ENCODE data around the gene TRABD. TPM values are rescaled to one million over a fixed set of nuclear protein-coding genes. Genes with fewer than 3 reads are reported as not detected.
A peak's percentile ranks its signal among the peaks of the same experiment; 100 is the strongest.

TRABD gene
- total and polyA plus RNA-seq, 4 experiments from 2014 or later: 51.5 to 126 (median 92.8) TPM

DNA sequence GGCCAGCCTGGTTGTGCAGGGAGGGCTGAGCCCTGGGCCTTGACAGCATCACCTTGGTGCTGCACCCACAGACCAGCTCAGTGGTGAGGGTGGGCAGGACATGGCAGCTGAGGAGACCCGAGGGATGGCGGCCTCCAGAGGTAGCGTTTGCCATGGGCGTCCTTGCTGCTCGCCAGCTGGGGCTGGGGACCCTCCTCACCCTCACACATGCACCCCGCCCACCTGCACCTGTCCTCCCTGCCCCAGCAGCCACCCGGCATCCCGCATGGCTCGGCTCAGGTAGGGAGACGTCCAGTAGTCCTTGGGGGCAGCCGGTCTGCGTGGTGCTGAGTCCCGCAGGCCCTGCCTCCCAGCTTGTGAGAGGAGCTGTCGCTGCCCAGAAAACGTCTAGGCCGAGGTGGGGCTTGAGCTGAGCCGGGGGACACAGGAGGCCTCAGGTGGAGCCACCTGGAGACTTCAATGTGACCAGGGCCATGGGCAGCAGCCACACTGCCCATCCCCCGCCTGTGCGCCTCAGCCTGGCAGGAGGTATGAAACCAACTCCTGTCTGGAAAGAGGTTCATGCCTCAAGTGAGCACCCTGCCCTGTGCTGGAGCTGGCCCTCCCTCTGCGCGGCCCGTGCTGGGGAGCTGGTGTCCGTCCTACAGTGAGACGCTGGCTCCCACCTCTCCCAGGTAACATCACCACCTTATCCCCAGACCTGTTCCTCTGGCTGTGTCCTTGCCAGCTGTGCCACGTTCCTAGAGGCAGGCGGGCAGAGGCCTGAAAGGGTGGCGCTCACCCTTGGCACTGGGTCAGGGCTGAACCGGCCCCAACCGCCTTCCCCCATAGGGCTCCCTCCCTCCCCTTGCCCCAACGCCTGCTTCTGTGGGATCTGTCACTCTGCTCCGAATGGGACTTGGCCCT lies 3.3 kb upstream of the TRABD start:
- ChIA-PET CTCF (ENCODE audit: partially characterized antibody) (interaction anchor here (1.2 kb wide), 1 partner anchor 29 kb away, joined by 4 read pairs; no protein-coding TSS in a partner anchor), POLR2A (ENCODE audit: partially characterized antibody) (interaction anchor here (1.2 kb wide), 1 partner anchor 9 kb away, joined by 6 read pairs; no protein-coding TSS in a partner anchor)
- peak in 1 of 5 donors; percentile 37 for DNase-seq
- Histone ChIP-seq H3K4me3 (ENCODE audit: low read length in 2 of 2) (no peak overlapping the region), H3K27ac (ENCODE audit: low read depth, low read length) (no peak overlapping the region), H3K4me1 (ENCODE audit: insufficient read depth, low read length) (peaks cover 14% of the 10 kb centered on the region), H3K9me3 (ENCODE audit: control insufficient read depth in 1 of 2, low read length in 2 of 2) (no peaks in the 10 kb centered on the region), H3K36me3 (ENCODE audit: insufficient read depth, low read length) (no peaks in the 10 kb centered on the region), H3K27me3 (ENCODE audit: insufficient read depth, low read length) (no peaks in the 10 kb centered on the region)
- Mint-ChIP-seq H3K9me3 (no peaks in the 10 kb centered on the region), H3K27me3 (peaks cover 2 to 6% of the 10 kb centered on the region in 2 donors), H3K4me1 (peaks cover 8 to 23% (median 14%) of the 10 kb centered on the region in 4 donors), H3K4me3 (no peak overlapping the region), H3K36me3 (peaks cover 0 to 1% of the 10 kb centered on the region in 2 donors), H3K27ac (no peak overlapping the region)
- intact Hi-C loops (cut with micrococcal nuclease): loop anchor here (10.0 kb wide), 1 partner anchor 248 kb away; no protein-coding TSS in a partner anchor

DNA sequence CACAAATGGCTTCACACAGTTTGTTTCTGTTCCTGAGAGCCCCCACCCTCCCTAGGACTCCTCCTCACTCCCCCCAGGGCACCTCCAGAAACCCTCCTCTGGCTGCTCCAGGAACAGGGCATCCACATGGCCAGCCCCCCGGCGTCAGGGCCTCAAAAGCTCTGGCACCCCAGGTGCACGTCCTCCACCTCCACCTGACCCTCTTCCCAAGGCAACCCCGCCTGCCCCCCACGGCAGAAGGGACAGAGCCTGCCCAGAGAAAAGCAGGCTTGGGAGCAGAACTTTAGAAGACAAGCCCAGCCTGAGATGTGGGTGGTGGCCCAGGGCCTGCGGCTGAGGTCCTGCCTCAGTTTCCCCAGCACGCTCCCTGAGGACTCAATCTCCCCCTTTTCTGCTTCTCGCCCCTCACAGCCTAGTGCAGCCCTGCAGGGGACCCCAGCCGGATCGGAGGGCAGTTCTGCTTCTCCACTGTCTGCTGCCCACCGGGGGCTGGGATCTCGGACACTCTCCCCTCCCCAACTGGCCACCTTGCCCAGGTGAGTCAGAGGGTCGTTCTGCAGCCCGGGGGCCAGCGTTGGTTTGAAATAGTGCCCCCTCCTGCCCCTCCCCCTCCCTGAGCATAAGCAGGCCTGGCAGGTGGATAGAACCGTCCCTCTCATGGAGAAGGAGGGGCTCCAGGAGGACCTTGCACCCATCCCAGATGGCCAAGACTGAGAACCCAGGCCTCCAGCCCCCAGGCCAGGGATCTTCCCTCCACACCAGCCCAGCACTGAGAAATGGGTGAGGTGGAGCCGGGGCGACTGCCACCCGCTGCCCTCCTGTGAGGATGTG lies 2.4 kb upstream of the TRABD start:
- Histone ChIP-seq H3K4me1 (ENCODE audit: insufficient read depth, low read length) (peaks cover 18% of the 10 kb centered on the region), H3K9me3 (ENCODE audit: control insufficient read depth in 1 of 2, low read length in 2 of 2) (no peaks in the 10 kb centered on the region), H3K4me3 (ENCODE audit: low read length in 2 of 2) (no peak overlapping the region), H3K27ac (ENCODE audit: low read depth, low read length) (no peak overlapping the region), H3K27me3 (ENCODE audit: insufficient read depth, low read length) (no peaks in the 10 kb centered on the region), H3K36me3 (ENCODE audit: insufficient read depth, low read length) (no peaks in the 10 kb centered on the region)
- intact Hi-C loops (cut with micrococcal nuclease): loop anchor here (10.0 kb wide), 1 partner anchor 249 kb away; no protein-coding TSS in a partner anchor
- POLR2A ChIA-PET (ENCODE audit: partially characterized antibody): interaction anchor here (1.2 kb wide), 1 partner anchor 8 kb away, joined by 6 read pairs; no protein-coding TSS in a partner anchor
- Mint-ChIP-seq H3K36me3 (peaks cover 0 to 2% of the 10 kb centered on the region in 2 donors), H3K4me1 (peaks cover 9 to 26% (median 18%) of the 10 kb centered on the region in 4 donors), H3K9me3 (no peaks in the 10 kb centered on the region), H3K27ac (peak overlapping the region in 1 of 7 donors; percentile 59), H3K27me3 (peaks cover 0 to 6% of the 10 kb centered on the region in 2 donors), H3K4me3 (peak overlapping the region in 5 of 8 donors; percentile 17 to 65 (median 43))
- CTCF ChIA-PET (ENCODE audit: partially characterized antibody): no interaction called here
- no peak for DNase-seq

DNA sequence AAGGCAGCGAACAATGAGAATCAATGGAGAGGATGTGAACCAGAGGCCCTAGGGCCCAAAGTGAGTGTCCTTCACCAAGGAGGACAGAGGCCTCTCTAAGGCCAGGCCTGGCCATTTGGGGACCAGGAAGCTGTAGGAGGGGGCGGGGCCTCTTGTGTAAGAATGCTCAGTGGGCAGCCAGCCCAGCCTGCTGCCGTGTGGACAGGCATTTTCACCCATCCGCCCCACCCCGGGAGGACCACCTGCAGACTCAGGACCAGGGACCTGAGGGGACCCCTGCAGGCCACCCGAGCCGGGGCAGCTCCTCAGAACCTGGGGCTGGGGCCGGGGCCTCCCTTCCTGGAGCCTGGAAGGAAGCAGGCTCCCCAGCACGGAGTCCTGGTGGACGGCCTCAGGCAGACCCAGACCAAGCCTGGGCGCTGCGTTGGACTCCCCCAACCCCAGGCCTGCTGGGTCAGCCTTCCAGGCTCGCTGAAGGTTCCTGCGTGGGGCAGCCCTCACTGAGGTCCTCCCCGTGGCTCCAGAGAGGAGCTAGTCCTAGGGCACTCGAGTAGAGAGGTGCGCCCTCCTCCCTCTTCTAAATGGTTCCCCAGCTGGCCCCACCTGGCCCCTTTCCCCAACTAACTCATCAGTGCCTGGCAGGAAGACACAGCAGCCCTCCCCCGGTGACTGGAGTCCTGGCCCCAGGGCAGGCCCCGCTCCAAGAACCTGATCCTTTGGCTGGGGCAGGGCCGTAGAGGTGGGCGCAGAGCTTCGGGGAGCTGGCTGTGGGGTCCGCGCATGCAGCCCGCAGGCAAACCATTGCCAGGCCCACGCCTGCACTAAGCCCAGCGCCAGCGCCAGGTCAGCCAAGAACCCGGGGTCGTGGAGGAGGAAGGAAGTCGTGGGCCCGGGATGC lies 1.5 kb upstream of the TRABD start:
- peaks cover 9 to 33% (median 21%) of the 10 kb centered on the region in 4 donors for H3K4me1 Mint-ChIP-seq
- H3K9me3 Mint-ChIP-seq: no peaks in the 10 kb centered on the region
- intact Hi-C loops (cut with micrococcal nuclease): loop anchor here (10.0 kb wide), 1 partner anchor 249 kb away; no protein-coding TSS in a partner anchor
- DNase-seq: peak in 1 of 5 donors; percentile 40
- H3K27ac Mint-ChIP-seq: peak overlapping the region in 2 of 7 donors; percentile 47 to 74
- Histone ChIP-seq H3K27me3 (ENCODE audit: insufficient read depth, low read length) (no peaks in the 10 kb centered on the region), H3K4me3 (ENCODE audit: low read length in 2 of 2) (no peak overlapping the region), H3K36me3 (ENCODE audit: insufficient read depth, low read length) (no peaks in the 10 kb centered on the region), H3K4me1 (ENCODE audit: insufficient read depth, low read length) (peaks cover 27% of the 10 kb centered on the region), H3K27ac (ENCODE audit: low read depth, low read length) (no peak overlapping the region), H3K9me3 (ENCODE audit: control insufficient read depth in 1 of 2, low read length in 2 of 2) (no peaks in the 10 kb centered on the region)
- ChIA-PET CTCF (ENCODE audit: partially characterized antibody) (no interaction called here), POLR2A (ENCODE audit: partially characterized antibody) (interaction anchor here (1.1 kb wide), 1 partner anchor 17 kb away, joined by 4 read pairs; the partner anchor contains the start of gene SELENOO)
- peaks cover 0 to 2% of the 10 kb centered on the region in 2 donors for H3K36me3 Mint-ChIP-seq
- peak overlapping the region in 7 of 8 donors; percentile 41 to 82 (median 64) for H3K4me3 Mint-ChIP-seq
- peaks cover 0 to 6% of the 10 kb centered on the region in 2 donors for H3K27me3 Mint-ChIP-seq

DNA sequence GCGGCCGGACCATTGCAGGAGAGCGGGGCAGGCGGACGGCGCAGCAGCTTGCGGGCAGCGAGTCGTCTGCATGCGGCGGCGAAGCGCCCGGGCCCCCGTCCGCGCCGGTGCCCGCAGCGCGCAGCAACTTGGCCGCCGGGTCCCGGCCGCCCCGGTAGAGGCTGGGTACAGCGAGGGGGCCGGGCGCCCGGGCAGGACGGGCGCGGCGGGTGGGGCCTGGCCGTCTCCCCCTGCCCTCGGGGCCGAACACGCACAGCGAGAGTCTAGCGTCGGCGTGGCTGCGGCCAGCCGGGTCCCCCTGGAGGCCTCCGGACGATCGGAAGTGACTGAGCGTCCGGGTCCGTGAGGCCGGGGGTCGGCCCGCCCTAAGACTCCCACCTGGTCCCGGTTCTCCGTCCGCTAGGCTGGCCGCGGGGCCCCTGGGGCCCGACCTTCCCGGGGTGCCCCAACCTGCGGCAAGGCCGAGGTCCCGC lies 775 bp upstream of the TRABD start:
- ChIA-PET POLR2A (ENCODE audit: partially characterized antibody) (interaction anchor here (0.7 to 1.1 kb wide), 2 partner anchors 16 to 67 kb away, joined by 3 to 4 read pairs; partner anchors contain the start of gene SELENOO), CTCF (ENCODE audit: partially characterized antibody) (no interaction called here)
- peak in 1 of 5 donors; percentile 31 for DNase-seq
- Mint-ChIP-seq H3K4me3 (peak overlapping the region in 5 of 8 donors; percentile 64 to 86 (median 83)), H3K9me3 (no peaks in the 10 kb centered on the region), H3K27me3 (peaks cover 0 to 2% of the 10 kb centered on the region in 2 donors), H3K36me3 (peaks cover 0 to 4% of the 10 kb centered on the region in 2 donors), H3K4me1 (peaks cover 9 to 40% (median 23%) of the 10 kb centered on the region in 4 donors), H3K27ac (peak overlapping the region in 1 of 7 donors; percentile 74)
- Histone ChIP-seq H3K4me1 (ENCODE audit: insufficient read depth, low read length) (peaks cover 34% of the 10 kb centered on the region), H3K9me3 (ENCODE audit: control insufficient read depth in 1 of 2, low read length in 2 of 2) (no peaks in the 10 kb centered on the region), H3K4me3 (ENCODE audit: low read length in 2 of 2) (peak overlapping the region; percentile 65 to 73), H3K36me3 (ENCODE audit: insufficient read depth, low read length) (no peaks in the 10 kb centered on the region), H3K27me3 (ENCODE audit: insufficient read depth, low read length) (no peaks in the 10 kb centered on the region), H3K27ac (ENCODE audit: low read depth, low read length) (peak overlapping the region; percentile 53)
- intact Hi-C loops (cut with micrococcal nuclease): loop anchor here (1.0 to 10.0 kb wide), 2 partner anchors 15 to 250 kb away; no protein-coding TSS in a partner anchor

DNA sequence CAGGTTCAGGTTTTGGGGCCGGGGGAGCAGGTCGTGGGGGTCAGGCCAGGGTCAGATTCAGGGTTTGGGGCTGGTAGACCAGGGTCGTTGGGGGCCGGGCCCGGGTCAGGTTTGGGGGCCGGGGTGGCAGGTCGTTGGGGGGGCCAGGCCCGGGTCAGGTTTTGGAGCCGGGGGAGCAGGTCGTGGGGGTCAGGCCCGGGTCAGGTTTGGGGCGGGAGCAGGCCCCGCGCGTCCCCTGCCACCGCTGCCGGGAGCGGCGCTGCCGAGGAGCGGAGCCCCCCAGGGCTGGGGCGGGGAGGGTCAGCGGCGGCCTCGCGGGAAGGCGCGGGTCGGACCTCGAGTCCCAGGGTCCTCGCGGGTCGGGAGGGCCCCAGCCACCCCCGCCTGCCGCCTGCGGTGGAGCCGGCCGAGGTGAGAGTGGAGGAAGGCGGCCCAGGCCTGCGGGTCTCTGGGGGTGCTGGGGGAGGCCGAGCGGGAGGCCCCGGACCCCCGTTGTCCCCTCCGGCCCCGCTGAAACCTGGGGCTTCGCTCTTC lies 535 bp downstream of the TRABD start:
- H3K27ac Mint-ChIP-seq: peak overlapping the region; percentile 94 to 98 (median 97)
- peaks cover 11 to 44% (median 30%) of the 10 kb centered on the region in 4 donors for H3K4me1 Mint-ChIP-seq
- ChIA-PET POLR2A (ENCODE audit: partially characterized antibody) (interaction anchor here (1.2 to 1.6 kb wide), 3 partner anchors 10 to 22 kb away, joined by 3 to 5 read pairs (median 4); no protein-coding TSS in a partner anchor), CTCF (ENCODE audit: partially characterized antibody) (interaction anchor here (0.9 to 1.6 kb wide), 5 partner anchors 10 to 339 kb away, joined by 3 to 6 read pairs (median 4); partner anchors contain the start of gene SCO2)
- H3K27ac ChIP-seq (ENCODE audit: low read depth, low read length): peak overlapping the region; percentile 68
- no peaks in the 10 kb centered on the region for H3K36me3 ChIP-seq (ENCODE audit: insufficient read depth, low read length)
- peak in 1 of 5 donors; percentile 42 for DNase-seq
- H3K27me3 Mint-ChIP-seq: peaks cover 0 to 2% of the 10 kb centered on the region in 2 donors
- peak overlapping the region; percentile 36 to 62 for H3K4me3 ChIP-seq (ENCODE audit: low read length in 2 of 2)
- H3K9me3 Mint-ChIP-seq: no peaks in the 10 kb centered on the region
- H3K36me3 Mint-ChIP-seq: peaks cover 0 to 8% of the 10 kb centered on the region in 2 donors
- H3K4me3 Mint-ChIP-seq: peak overlapping the region; percentile 90 to 99 (median 96)
- peaks cover 47% of the 10 kb centered on the region for H3K4me1 ChIP-seq (ENCODE audit: insufficient read depth, low read length)
- intact Hi-C loops (cut with micrococcal nuclease): loop anchor here (10.0 kb wide), 1 partner anchor 251 kb away; no protein-coding TSS in a partner anchor
- no peaks in the 10 kb centered on the region for H3K9me3 ChIP-seq (ENCODE audit: control insufficient read depth in 1 of 2, low read length in 2 of 2)
- no peaks in the 10 kb centered on the region for H3K27me3 ChIP-seq (ENCODE audit: insufficient read depth, low read length)
